Measurements from ENCODE around the gene PFKP.

GRCh38 chr10:3109633-3110032, 42.3 kb downstream of the PFKP start:
- no peak for TF ChIP-seq EP300 (IDR thresholded peaks at IDR 0.05)
- TF ChIP-seq POLR2AphosphoS5 (IDR thresholded peaks at IDR 0.05) = no peak
- TF ChIP-seq CTCF (IDR thresholded peaks at IDR 0.05) = no peak

All from esophagus muscularis mucosa (tissue), 4 donors.